GM19238 (cell line): ENCODE measurements around the gene CUL4A.
A peak's percentile ranks its signal among the peaks of the same experiment; 100 is the strongest.

Experiments used
- DNase-seq: peaks from one replicate; pipeline ENCODE4 v3.0.0; 2011; ENCODE audit warnings: low spot score; ENCODE audit not compliant: insufficient read length

The CUL4A gene

GRCh38 chr13:113207890-113208420 lies 1.5 kb upstream of the CUL4A start:
- DNase-seq: no peak

GRCh38 chr13:113208421-113209335 lies 735 bp upstream of the CUL4A start, which contains the start of gene PCID2:
Gene PCID2, minus strand, starts transcription at chr13:113208669. Its CDS starts 35 bp downstream, at chr13:113208634.
- DNase-seq: peak; percentile 88

- peak; percentile 40 for DNase-seq
Observed at GRCh38 chr13:113209759-113210421, 477 bp downstream of the CUL4A start.

- no peak for DNase-seq
Observed at GRCh38 chr13:113210833-113211232, 1.4 kb downstream of the CUL4A start.

GRCh38 chr13:113211774-113212173 lies 2.4 kb downstream of the CUL4A start:
- no peak for DNase-seq

GRCh38 chr13:113216254-113217048 lies 7.0 kb downstream of the CUL4A start:
- no peak for DNase-seq

GRCh38 chr13:113218586-113218985 lies 9.2 kb downstream of the CUL4A start:
- no peak for DNase-seq

GRCh38 chr13:113219256-113219940 lies 10.0 kb downstream of the CUL4A start:
- no peak for DNase-seq

- no peak for DNase-seq
Observed at GRCh38 chr13:113220141-113220598, 10.8 kb downstream of the CUL4A start.

- DNase-seq: no peak
Observed at GRCh38 chr13:113220877-113221276, 11.5 kb downstream of the CUL4A start.

GRCh38 chr13:113223070-113223469 lies 13.7 kb downstream of the CUL4A start:
- DNase-seq: no peak

GRCh38 chr13:113224486-113224885 lies 15.1 kb downstream of the CUL4A start:
- no peak for DNase-seq

- no peak for DNase-seq
Observed at GRCh38 chr13:113225515-113225914, 16.1 kb downstream of the CUL4A start.

GRCh38 chr13:113226873-113227450 lies 17.5 kb downstream of the CUL4A start:
- DNase-seq: no peak

GRCh38 chr13:113229161-113229560 lies 19.7 kb downstream of the CUL4A start:
- DNase-seq: no peak

GRCh38 chr13:113229791-113230190 lies 20.4 kb downstream of the CUL4A start:
- no peak for DNase-seq

GRCh38 chr13:113231306-113232207 lies 22.1 kb downstream of the CUL4A start:
- no peak for DNase-seq

- no peak for DNase-seq
Observed at GRCh38 chr13:113232208-113233003, 23.0 kb downstream of the CUL4A start.
